ENCODE data around the gene HYDIN. TPM values are rescaled to one million over a fixed set of nuclear protein-coding genes. Genes with fewer than 3 reads are reported as not detected.
"Not testable (repeated sequence)": the region's sequence is repeated elsewhere in the genome, so short reads cannot be mapped to it uniquely, and the experiment has no call there.

Gene HYDIN
- total RNA-seq, 2 experiments from 2014 or later = not detected

GRCh38 chr16:71161007-71161406 lies 69.5 kb downstream of the HYDIN start:
- H3K27me3 Mint-ChIP-seq (ENCODE audit: low read depth); H3K36me3 Mint-ChIP-seq (ENCODE audit: low read depth); intact Hi-C loops (cut with micrococcal nuclease); H3K27ac Mint-ChIP-seq; H3K4me1 Mint-ChIP-seq (ENCODE audit: low read depth); CTCF ChIA-PET; DNase-seq; H3K4me3 Mint-ChIP-seq; H3K9me3 Mint-ChIP-seq: not testable (repeated sequence)

- H3K4me3 Mint-ChIP-seq; H3K27me3 Mint-ChIP-seq (ENCODE audit: low read depth); H3K27ac Mint-ChIP-seq; DNase-seq; intact Hi-C loops (cut with micrococcal nuclease); H3K9me3 Mint-ChIP-seq; H3K4me1 Mint-ChIP-seq (ENCODE audit: low read depth); CTCF ChIA-PET; H3K36me3 Mint-ChIP-seq (ENCODE audit: low read depth): not testable (repeated sequence)
These were observed 73.2 kb downstream of the HYDIN start for GRCh38 chr16:71157278-71157677.

GRCh38 chr16:71153329-71153728 lies 77.2 kb downstream of the HYDIN start:
- H3K9me3 Mint-ChIP-seq; intact Hi-C loops (cut with micrococcal nuclease); CTCF ChIA-PET; H3K4me3 Mint-ChIP-seq; H3K36me3 Mint-ChIP-seq (ENCODE audit: low read depth); H3K27me3 Mint-ChIP-seq (ENCODE audit: low read depth); DNase-seq; H3K4me1 Mint-ChIP-seq (ENCODE audit: low read depth); H3K27ac Mint-ChIP-seq: not testable (repeated sequence)

GRCh38 chr16:71151654-71152053 lies 78.9 kb downstream of the HYDIN start:
- H3K4me3 Mint-ChIP-seq; DNase-seq; H3K4me1 Mint-ChIP-seq (ENCODE audit: low read depth); intact Hi-C loops (cut with micrococcal nuclease); H3K36me3 Mint-ChIP-seq (ENCODE audit: low read depth); H3K27ac Mint-ChIP-seq; H3K9me3 Mint-ChIP-seq; CTCF ChIA-PET; H3K27me3 Mint-ChIP-seq (ENCODE audit: low read depth): not testable (repeated sequence)

- H3K4me3 Mint-ChIP-seq; H3K27ac Mint-ChIP-seq; H3K9me3 Mint-ChIP-seq; CTCF ChIA-PET; DNase-seq; H3K36me3 Mint-ChIP-seq (ENCODE audit: low read depth); intact Hi-C loops (cut with micrococcal nuclease); H3K27me3 Mint-ChIP-seq (ENCODE audit: low read depth); H3K4me1 Mint-ChIP-seq (ENCODE audit: low read depth): not testable (repeated sequence)
These were observed 87.3 kb downstream of the HYDIN start for GRCh38 chr16:71143246-71143645.

GRCh38 chr16:71110565-71110964 lies 120.0 kb downstream of the HYDIN start:
- H3K9me3 Mint-ChIP-seq; H3K27ac Mint-ChIP-seq; H3K4me1 Mint-ChIP-seq (ENCODE audit: low read depth); H3K4me3 Mint-ChIP-seq; DNase-seq; H3K36me3 Mint-ChIP-seq (ENCODE audit: low read depth); H3K27me3 Mint-ChIP-seq (ENCODE audit: low read depth); CTCF ChIA-PET; intact Hi-C loops (cut with micrococcal nuclease): not testable (repeated sequence)

GRCh38 chr16:71109656-71110208 lies 120.8 kb downstream of the HYDIN start:
- H3K9me3 Mint-ChIP-seq; H3K36me3 Mint-ChIP-seq (ENCODE audit: low read depth); CTCF ChIA-PET: not testable (repeated sequence)

GRCh38 chr16:71105881-71106280 lies 124.6 kb downstream of the HYDIN start:
- DNase-seq; H3K27me3 Mint-ChIP-seq (ENCODE audit: low read depth); H3K9me3 Mint-ChIP-seq; H3K4me1 Mint-ChIP-seq (ENCODE audit: low read depth); CTCF ChIA-PET; intact Hi-C loops (cut with micrococcal nuclease); H3K36me3 Mint-ChIP-seq (ENCODE audit: low read depth); H3K27ac Mint-ChIP-seq; H3K4me3 Mint-ChIP-seq: not testable (repeated sequence)

More at GRCh38 chr16:71109656-71110208, 120.8 kb downstream of the HYDIN start:
- H3K27ac Mint-ChIP-seq; H3K27me3 Mint-ChIP-seq (ENCODE audit: low read depth); H3K4me1 Mint-ChIP-seq (ENCODE audit: low read depth); intact Hi-C loops (cut with micrococcal nuclease); DNase-seq; H3K4me3 Mint-ChIP-seq: not testable (repeated sequence)

- H3K27me3 Mint-ChIP-seq (ENCODE audit: low read depth) = not testable (repeated sequence)
These were observed 146.9 kb downstream of the HYDIN start for GRCh38 chr16:71083573-71083972.

GRCh38 chr16:71080777-71081176 lies 149.7 kb downstream of the HYDIN start:
- DNase-seq; H3K36me3 Mint-ChIP-seq (ENCODE audit: low read depth); H3K9me3 Mint-ChIP-seq; H3K4me1 Mint-ChIP-seq (ENCODE audit: low read depth); H3K27me3 Mint-ChIP-seq (ENCODE audit: low read depth); intact Hi-C loops (cut with micrococcal nuclease); H3K4me3 Mint-ChIP-seq; H3K27ac Mint-ChIP-seq; CTCF ChIA-PET: not testable (repeated sequence)

More at GRCh38 chr16:71083573-71083972, 146.9 kb downstream of the HYDIN start:
- H3K36me3 Mint-ChIP-seq (ENCODE audit: low read depth); H3K4me1 Mint-ChIP-seq (ENCODE audit: low read depth); H3K27ac Mint-ChIP-seq; CTCF ChIA-PET; H3K9me3 Mint-ChIP-seq; intact Hi-C loops (cut with micrococcal nuclease); DNase-seq; H3K4me3 Mint-ChIP-seq: not testable (repeated sequence)

GRCh38 chr16:71080262-71080661 lies 150.3 kb downstream of the HYDIN start:
- H3K36me3 Mint-ChIP-seq (ENCODE audit: low read depth); H3K4me1 Mint-ChIP-seq (ENCODE audit: low read depth); CTCF ChIA-PET; H3K9me3 Mint-ChIP-seq; H3K27me3 Mint-ChIP-seq (ENCODE audit: low read depth); intact Hi-C loops (cut with micrococcal nuclease); H3K27ac Mint-ChIP-seq; DNase-seq; H3K4me3 Mint-ChIP-seq: not testable (repeated sequence)

GRCh38 chr16:71070651-71071050 lies 159.9 kb downstream of the HYDIN start:
- DNase-seq; H3K4me3 Mint-ChIP-seq; CTCF ChIA-PET; H3K36me3 Mint-ChIP-seq (ENCODE audit: low read depth); H3K27me3 Mint-ChIP-seq (ENCODE audit: low read depth); H3K9me3 Mint-ChIP-seq; H3K4me1 Mint-ChIP-seq (ENCODE audit: low read depth); H3K27ac Mint-ChIP-seq; intact Hi-C loops (cut with micrococcal nuclease): not testable (repeated sequence)

GRCh38 chr16:71069842-71070241 lies 160.7 kb downstream of the HYDIN start:
- CTCF ChIA-PET; DNase-seq; H3K4me3 Mint-ChIP-seq; H3K36me3 Mint-ChIP-seq (ENCODE audit: low read depth); H3K4me1 Mint-ChIP-seq (ENCODE audit: low read depth); intact Hi-C loops (cut with micrococcal nuclease); H3K9me3 Mint-ChIP-seq; H3K27ac Mint-ChIP-seq; H3K27me3 Mint-ChIP-seq (ENCODE audit: low read depth): not testable (repeated sequence)

Measured in activated naive CD4-positive, alpha-beta T cell treated with anti-CD3 and anti-CD28 coated beads for 36 hours (primary cell).